LNCAP (cell line): Measurements from ENCODE around the gene PGS1.

Experiments
- CTCF ChIP-seq: fragments of 450-650 bp; IDR thresholded peaks from 2 replicates; pipeline ENCODE4 v1.5.1; 2017; ENCODE audit warnings: mild to moderate bottlenecking

The PGS1 gene

GRCh38 chr17:78471635-78472034, 93.2 kb downstream of the PGS1 start:
- TF ChIP-seq CTCF, result no peak

DNA sequence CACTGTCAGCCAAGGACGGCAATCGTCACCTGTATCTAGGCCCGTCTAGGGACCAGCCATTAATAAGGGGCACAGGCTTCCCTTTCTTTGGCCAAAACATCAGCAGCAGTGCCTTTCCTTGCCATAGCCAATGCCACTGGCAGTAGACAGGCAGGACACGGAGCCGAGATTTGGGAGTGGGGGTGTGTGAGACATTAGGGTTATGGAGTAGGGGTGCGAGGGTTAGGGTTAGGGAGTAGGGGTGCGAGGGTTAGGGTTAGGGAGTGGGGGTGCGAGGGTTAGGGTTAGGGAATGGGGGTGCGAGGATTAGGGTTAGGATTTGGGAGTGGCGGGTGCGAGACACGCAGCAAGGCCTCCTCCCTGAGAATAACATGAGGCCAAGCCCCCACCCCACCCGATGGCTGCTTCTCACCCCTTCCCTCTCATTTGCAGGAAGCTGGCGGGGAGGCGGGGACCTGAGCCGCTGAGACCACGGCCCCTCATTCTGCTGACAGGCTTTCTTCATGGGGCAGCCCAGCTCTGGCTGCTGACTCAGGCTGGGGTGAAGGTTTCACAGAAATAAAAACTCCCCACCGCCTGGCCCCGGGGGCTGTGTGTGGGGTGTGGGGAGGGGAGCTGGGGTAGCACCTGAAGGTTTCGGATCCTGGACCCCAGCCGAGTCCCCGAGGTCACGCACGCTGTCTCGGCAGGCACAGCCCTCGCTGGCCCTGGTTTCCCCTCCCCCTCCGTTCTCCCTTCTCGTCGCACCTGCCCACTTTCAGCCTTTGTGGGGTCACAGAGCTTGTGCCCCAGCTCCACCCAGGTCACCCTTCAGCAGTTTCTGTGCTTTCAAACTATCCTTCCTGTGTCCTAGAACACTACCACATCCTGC, 93.8 kb downstream of the PGS1 start:
- no peak for TF ChIP-seq CTCF

DNA sequence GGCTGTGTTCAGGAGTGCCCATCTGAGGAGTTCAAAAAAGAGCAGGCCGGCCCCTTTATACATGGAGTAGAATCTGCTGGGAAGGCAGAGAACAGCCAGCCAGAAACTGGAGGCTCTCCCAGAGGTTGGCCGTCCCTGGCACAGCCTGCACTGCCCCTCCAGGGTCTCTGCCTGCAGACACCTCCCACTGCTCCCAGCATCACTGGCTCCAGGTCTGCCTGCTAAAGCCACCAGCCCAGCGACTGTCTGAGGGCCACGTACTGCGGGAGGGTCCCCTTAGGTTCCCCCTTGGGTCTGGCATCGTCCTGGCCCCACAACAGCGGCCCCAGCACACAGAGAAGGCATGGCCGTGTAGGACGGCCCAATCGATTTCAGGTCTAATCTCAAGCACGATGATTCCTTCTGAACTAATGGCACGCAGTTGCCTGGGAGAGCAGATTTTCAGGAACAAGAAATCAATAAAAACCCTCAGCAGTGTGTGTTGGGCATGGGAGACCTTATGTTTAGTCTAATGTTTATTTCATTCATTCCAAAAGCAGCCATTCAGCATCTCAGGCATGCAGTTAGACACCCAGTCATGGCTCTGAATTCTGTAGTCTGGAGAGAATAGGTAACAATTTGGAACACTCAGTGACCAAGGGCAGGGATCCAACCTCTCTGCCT, 95.6 kb downstream of the PGS1 start:
- no peak for TF ChIP-seq CTCF
